Measurements from ENCODE around the gene NHLRC3.

GRCh38 chr13:39054112-39054511, 15.9 kb downstream of the NHLRC3 start:
- no peak for TF ChIP-seq CTCF (IDR thresholded peaks at IDR 0.05)
- no peak for TF ChIP-seq EP300 (IDR thresholded peaks at IDR 0.05)
